H9 (cell line): ENCODE results near the gene CHMP6. TPM values are rescaled to one million over a fixed set of nuclear protein-coding genes. Genes with fewer than 3 reads are reported as not detected.

ENCODE experiments used
- DNase-seq: peaks from one replicate; pipeline ENCODE4 v3.0.0-alpha.2; 2017
- H2AFZ ChIP-seq: one replicate; pipeline ENCODE4 v1.6.1; 2013; ENCODE audit warnings: mild to moderate bottlenecking, low read length, control low read depth, moderate library complexity
- H2AK5ac ChIP-seq: 2 replicates; pipeline ENCODE4 v1.6.1; 2013; ENCODE audit warnings: low read length, control low read depth, mixed read lengths; ENCODE audit not compliant: insufficient read length
- H2BK120ac ChIP-seq: one replicate; pipeline ENCODE4 v1.6.1; 2013; ENCODE audit warnings: low read depth, mild to moderate bottlenecking, low read length, control low read depth, inconsistent platforms; ENCODE audit not compliant: poor library complexity, severe bottlenecking
- H2BK12ac ChIP-seq: 2 replicates; pipeline ENCODE4 v1.6.1; 2013; ENCODE audit warnings: low read length, control low read depth, mixed read lengths, low read depth; ENCODE audit not compliant: insufficient read length
- H2BK15ac ChIP-seq: 2 replicates; pipeline ENCODE4 v1.6.1; 2013; ENCODE audit warnings: low read depth, low read length, control low read depth
- H2BK20ac ChIP-seq: one replicate; pipeline ENCODE4 v1.6.1; 2013; ENCODE audit warnings: low read depth, mild to moderate bottlenecking, low read length, control low read depth, inconsistent platforms; ENCODE audit not compliant: poor library complexity, severe bottlenecking
- H2BK5ac ChIP-seq: 2 replicates; pipeline ENCODE4 v1.6.1; 2013; ENCODE audit warnings: low read length, control low read depth, mixed read lengths; ENCODE audit not compliant: insufficient read length
- H3K14ac ChIP-seq: 2 replicates; pipeline ENCODE4 v1.6.1; 2013; ENCODE audit warnings: low read length, control low read depth; ENCODE audit not compliant: insufficient read depth
- H3K18ac ChIP-seq: 2 replicates; pipeline ENCODE4 v1.6.1; 2013; ENCODE audit warnings: low read depth, mild to moderate bottlenecking, mixed read lengths, low read length, control low read depth; ENCODE audit not compliant: insufficient read length
- H3K23ac ChIP-seq: 2 replicates; pipeline ENCODE4 v1.6.1; 2013; ENCODE audit warnings: low read length, control low read depth, mixed read lengths, low read depth; ENCODE audit not compliant: insufficient read length
- H3K23me2 ChIP-seq: 2 replicates; pipeline ENCODE4 v1.6.1; 2013; ENCODE audit warnings: low read depth, mild to moderate bottlenecking, mixed read lengths, low read length, control low read depth; ENCODE audit not compliant: insufficient read length, poor library complexity, severe bottlenecking
- H3K27ac ChIP-seq: 2 replicates; pipeline ENCODE4 v1.5.1; 2013; ENCODE audit warnings: low read length, control low read depth, mixed read lengths, low read depth; ENCODE audit not compliant: insufficient read length
- H3K27me3 ChIP-seq: 2 replicates; pipeline ENCODE4 v1.6.1; 2013; ENCODE audit warnings: low read length, control low read depth, inconsistent platforms; ENCODE audit not compliant: insufficient read depth
- H3K4ac ChIP-seq: 2 replicates; pipeline ENCODE4 v1.6.1; 2013; ENCODE audit warnings: low read depth, mild to moderate bottlenecking, control low read depth, inconsistent platforms, low read length, moderate library complexity
- H3K4me1 ChIP-seq: 2 replicates; pipeline ENCODE4 v1.6.1; 2013; ENCODE audit warnings: low read length, control low read depth, inconsistent platforms; ENCODE audit not compliant: insufficient read depth
- H3K4me2 ChIP-seq: 2 replicates; pipeline ENCODE4 v1.6.1; 2013; ENCODE audit warnings: low read length, control low read depth, mixed read lengths; ENCODE audit not compliant: insufficient read length, insufficient read depth
- H3K56ac ChIP-seq: 2 replicates; pipeline ENCODE4 v1.6.1; 2013; ENCODE audit warnings: low read depth, mild to moderate bottlenecking, mixed read lengths, low read length, control low read depth; ENCODE audit not compliant: insufficient read length
- H3K79me1 ChIP-seq: 2 replicates; pipeline ENCODE4 v1.6.1; 2013; ENCODE audit warnings: low read depth, mild to moderate bottlenecking, moderate library complexity, low read length, control low read depth, inconsistent platforms; ENCODE audit not compliant: insufficient read depth, poor library complexity, severe bottlenecking
- H3K79me2 ChIP-seq: 2 replicates; pipeline ENCODE4 v1.6.1; 2013; ENCODE audit warnings: low read length, control low read depth, inconsistent platforms; ENCODE audit not compliant: insufficient read depth
- H3K9ac ChIP-seq: 2 replicates; pipeline ENCODE4 v1.6.1; 2013; ENCODE audit warnings: low read length, control low read depth, mixed read lengths; ENCODE audit not compliant: insufficient read length; ENCODE audit errors: extremely low read depth
- H3K9me3 ChIP-seq: one replicate; pipeline ENCODE4 v1.6.1; 2013; ENCODE audit warnings: low read depth, low read length, inconsistent platforms; ENCODE audit not compliant: control insufficient read depth
- H3T11ph ChIP-seq: one replicate; pipeline ENCODE4 v1.6.1; 2013; ENCODE audit warnings: mild to moderate bottlenecking, low read length, control low read depth, inconsistent platforms
- H4K20me1 ChIP-seq: one replicate; pipeline ENCODE4 v1.6.1; 2013; ENCODE audit not compliant: control insufficient read depth, insufficient read length, insufficient read depth
- H4K5ac ChIP-seq: 2 replicates; pipeline ENCODE4 v1.6.1; 2013; ENCODE audit warnings: low read depth, mild to moderate bottlenecking, mixed read lengths, low read length, control low read depth; ENCODE audit not compliant: insufficient read length
- H4K8ac ChIP-seq: replicated peaks from 2 replicates; pipeline ENCODE4 v1.6.1; 2013; ENCODE audit warnings: low read length, control low read depth, mixed read lengths, low read depth; ENCODE audit not compliant: insufficient read length
- H4K91ac ChIP-seq: 2 replicates; pipeline ENCODE4 v1.6.1; 2013; ENCODE audit warnings: low read depth, mild to moderate bottlenecking, moderate library complexity, mixed read lengths, low read length, control low read depth; ENCODE audit not compliant: insufficient read length
- H3K27ac Mint-ChIP-seq, 3 experiments: 2 replicates in 2 of 3; 3 replicates in 1 of 3; pipeline ENCODE4 v1.8.0; 2020 to 2021; ENCODE audit warnings: mixed read lengths in 3 of 3, mild to moderate bottlenecking in 1 of 3, moderate library complexity in 1 of 3
- H3K27me3 Mint-ChIP-seq: 2 replicates; pipeline ENCODE4 v1.8.0; 2021; ENCODE audit warnings: low read depth, mild to moderate bottlenecking, moderate library complexity, mixed read lengths
- H3K36me3 Mint-ChIP-seq, 3 experiments: 2 replicates in 2 of 3; 3 replicates in 1 of 3; pipeline ENCODE4 v1.8.0; 2020 to 2021; ENCODE audit warnings: low read depth in 3 of 3, mixed read lengths in 3 of 3; ENCODE audit not compliant: insufficient read depth in 1 of 3
- H3K4me1 Mint-ChIP-seq, 2 experiments: 2 replicates each; pipeline ENCODE4 v1.8.0; 2020; ENCODE audit warnings: mixed read lengths in 2 of 2
- H3K4me3 Mint-ChIP-seq, 2 experiments: 2 replicates in 1 of 2; 3 replicates in 1 of 2; pipeline ENCODE4 v1.8.0; 2020 to 2021; ENCODE audit warnings: mild to moderate bottlenecking in 2 of 2, mixed read lengths in 2 of 2, moderate library complexity in 1 of 2
- H3K9me3 Mint-ChIP-seq, 2 experiments: 2 replicates in 1 of 2; 3 replicates in 1 of 2; pipeline ENCODE4 v1.8.0; 2020; ENCODE audit warnings: mild to moderate bottlenecking in 2 of 2, mixed read lengths in 2 of 2, moderate library complexity in 1 of 2
- CTCF ChIP-seq: fragments of 200-600 bp; sonication (generic); conservative IDR thresholded peaks from 3 replicates; pipeline ENCODE4 v1.8.0; 2021; ENCODE audit warnings: antibody characterized with exemption, mild to moderate bottlenecking
- WGBS: extraction: QIAGEN DNeasy Blood & Tissue Kit; methylation state at CpG from one replicate; pipeline ENCODE4 v1.1.7; 2013; ENCODE audit warnings: missing lambda C conversion rate, low lambda C conversion rate, mixed read lengths; ENCODE audit not compliant: insufficient read length; ENCODE audit errors: extremely low coverage; 5-methylcytosine and 5-hydroxymethylcytosine counted together
- total RNA-seq: library from RNA; stranded (reverse); gene quantifications from 2 replicates; pipeline ENCODE4 v1.2.1, GENCODE V29; 2021

Gene CHMP6
- total RNA-seq, 1 experiment from 2014 or later: 23.4 TPM

GRCh38 chr17:81010935-81011334 lies 19.3 kb downstream of the CHMP6 start:
- Mint-ChIP-seq H3K4me1 (peaks cover 14 to 21% of the 10 kb centered on the region in 2 experiments), H3K27ac (no peak overlapping the region), H3K27me3 (peaks cover 36% of the 10 kb centered on the region), H3K9me3 (peaks cover 18 to 19% of the 10 kb centered on the region in 2 experiments), H3K36me3 (peaks cover 9 to 15% (median 11%) of the 10 kb centered on the region in 3 experiments), H3K4me3 (no peak overlapping the region)
- peaks cover 7% of the 10 kb centered on the region for H3K9me3 ChIP-seq
- H4K8ac ChIP-seq: no peak overlapping the region
- H3K4ac ChIP-seq: no peak overlapping the region
- no peak overlapping the region for H2BK15ac ChIP-seq
- H2BK20ac ChIP-seq: no peak overlapping the region
- no peak overlapping the region for H3K14ac ChIP-seq
- H2BK12ac ChIP-seq: no peak overlapping the region
- H3T11ph ChIP-seq: no peak overlapping the region
- no peaks in the 10 kb centered on the region for H3K79me1 ChIP-seq
- H3K27me3 ChIP-seq: no peaks in the 10 kb centered on the region; the same call in 1 of the 2 replicates
- no peak overlapping the region for H3K27ac ChIP-seq
- H2AK5ac ChIP-seq: no peak overlapping the region
- H3K56ac ChIP-seq: no peak overlapping the region
- no CpG with 5 or more reads among the region's 2 CpGs for WGBS
- no peak overlapping the region for H3K4me2 ChIP-seq
- H4K20me1 ChIP-seq: no peaks in the 10 kb centered on the region
- no peak overlapping the region for H3K18ac ChIP-seq
- H4K91ac ChIP-seq: no peak overlapping the region
- H3K79me2 ChIP-seq: no peaks in the 10 kb centered on the region
- H3K23ac ChIP-seq: no peak overlapping the region
- no peak for TF ChIP-seq CTCF
- H2BK5ac ChIP-seq: no peak overlapping the region
- H3K23me2 ChIP-seq: no peaks in the 10 kb centered on the region
- no peak overlapping the region for H2AFZ ChIP-seq
- no peaks in the 10 kb centered on the region for H3K4me1 ChIP-seq
- no peak overlapping the region for H2BK120ac ChIP-seq
- no peak for DNase-seq
- H4K5ac ChIP-seq: no peak overlapping the region
- H3K9ac ChIP-seq: no peak overlapping the region
